ENCODE results near the gene GMCL1.

DNA sequence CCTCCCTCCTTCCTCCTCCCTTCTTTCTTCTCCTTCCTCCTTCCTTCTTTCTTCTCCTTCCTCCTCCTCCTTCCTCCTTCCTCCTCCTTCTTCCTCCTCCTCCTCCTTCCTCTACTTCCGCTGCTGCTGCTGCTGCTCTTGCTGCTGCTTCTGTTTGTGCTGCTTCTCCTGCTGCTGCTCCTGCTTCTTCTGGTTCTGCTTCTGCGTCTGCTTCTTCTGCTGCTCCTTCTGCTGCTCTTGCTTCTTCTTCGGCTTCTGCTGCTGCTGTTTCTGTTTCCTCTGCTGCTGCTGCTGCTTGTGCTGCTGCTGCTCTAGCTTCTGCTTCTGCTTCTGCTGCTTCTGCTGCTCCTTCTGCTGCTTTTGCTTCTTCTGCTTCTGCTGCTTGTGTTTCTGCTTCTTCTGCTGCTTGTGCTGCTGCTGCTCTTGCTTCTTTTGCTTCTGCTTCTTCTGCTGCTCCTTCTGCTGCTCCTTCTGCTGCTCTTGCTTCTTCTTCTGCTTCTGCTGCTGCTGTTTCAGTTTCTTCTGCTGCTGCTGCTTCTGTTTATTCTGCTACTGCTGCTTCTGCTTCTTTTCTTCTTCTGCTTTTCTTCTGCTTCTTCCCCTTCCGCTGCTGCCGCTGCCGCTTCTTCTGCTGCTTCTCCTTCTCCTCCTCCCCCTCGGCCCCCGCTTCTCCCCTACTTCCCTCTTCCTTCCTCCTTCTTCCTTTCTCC lies 72.9 kb downstream of the GMCL1 start:
- TF ChIP-seq, protein P1, sequence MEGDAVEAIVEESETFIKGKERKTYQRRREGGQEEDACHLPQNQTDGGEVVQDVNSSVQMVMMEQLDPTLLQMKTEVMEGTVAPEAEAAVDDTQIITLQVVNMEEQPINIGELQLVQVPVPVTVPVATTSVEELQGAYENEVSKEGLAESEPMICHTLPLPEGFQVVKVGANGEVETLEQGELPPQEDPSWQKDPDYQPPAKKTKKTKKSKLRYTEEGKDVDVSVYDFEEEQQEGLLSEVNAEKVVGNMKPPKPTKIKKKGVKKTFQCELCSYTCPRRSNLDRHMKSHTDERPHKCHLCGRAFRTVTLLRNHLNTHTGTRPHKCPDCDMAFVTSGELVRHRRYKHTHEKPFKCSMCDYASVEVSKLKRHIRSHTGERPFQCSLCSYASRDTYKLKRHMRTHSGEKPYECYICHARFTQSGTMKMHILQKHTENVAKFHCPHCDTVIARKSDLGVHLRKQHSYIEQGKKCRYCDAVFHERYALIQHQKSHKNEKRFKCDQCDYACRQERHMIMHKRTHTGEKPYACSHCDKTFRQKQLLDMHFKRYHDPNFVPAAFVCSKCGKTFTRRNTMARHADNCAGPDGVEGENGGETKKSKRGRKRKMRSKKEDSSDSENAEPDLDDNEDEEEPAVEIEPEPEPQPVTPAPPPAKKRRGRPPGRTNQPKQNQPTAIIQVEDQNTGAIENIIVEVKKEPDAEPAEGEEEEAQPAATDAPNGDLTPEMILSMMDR (IDR thresholded peaks at IDR 0.05): no peak
- TF ChIP-seq ZFX (IDR thresholded peaks at IDR 0.05; ENCODE audit: borderline replicate concordance): no peak
